Measurements from ENCODE around the gene SYT13.

DNA sequence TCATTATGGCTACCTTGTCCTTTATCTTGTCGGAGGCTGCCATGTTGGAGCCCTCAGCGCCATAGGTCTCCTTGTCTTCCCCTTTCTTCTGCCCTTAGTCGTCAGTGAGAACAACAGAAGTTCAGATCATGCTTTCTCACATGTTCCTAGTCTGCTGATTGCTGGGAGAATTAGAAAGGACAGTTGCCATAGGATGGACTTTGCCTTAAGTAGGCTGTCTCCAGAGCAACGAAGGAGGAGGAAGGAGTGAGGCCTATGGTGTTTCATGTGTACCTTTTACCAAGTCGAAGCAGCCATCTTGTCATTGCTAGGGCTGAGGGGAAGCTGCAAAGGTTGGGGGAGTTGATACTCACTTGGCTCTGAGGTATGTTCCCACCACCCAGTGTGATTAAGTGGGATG lies 62.6 kb downstream of the SYT13 start:
- TF ChIP-seq CTCF (IDR thresholded peaks at IDR 0.05) (no peak), POLR2A (IDR thresholded peaks at IDR 0.05) (no peak)
